ENCODE results near the gene ADAMTS6.

DNA sequence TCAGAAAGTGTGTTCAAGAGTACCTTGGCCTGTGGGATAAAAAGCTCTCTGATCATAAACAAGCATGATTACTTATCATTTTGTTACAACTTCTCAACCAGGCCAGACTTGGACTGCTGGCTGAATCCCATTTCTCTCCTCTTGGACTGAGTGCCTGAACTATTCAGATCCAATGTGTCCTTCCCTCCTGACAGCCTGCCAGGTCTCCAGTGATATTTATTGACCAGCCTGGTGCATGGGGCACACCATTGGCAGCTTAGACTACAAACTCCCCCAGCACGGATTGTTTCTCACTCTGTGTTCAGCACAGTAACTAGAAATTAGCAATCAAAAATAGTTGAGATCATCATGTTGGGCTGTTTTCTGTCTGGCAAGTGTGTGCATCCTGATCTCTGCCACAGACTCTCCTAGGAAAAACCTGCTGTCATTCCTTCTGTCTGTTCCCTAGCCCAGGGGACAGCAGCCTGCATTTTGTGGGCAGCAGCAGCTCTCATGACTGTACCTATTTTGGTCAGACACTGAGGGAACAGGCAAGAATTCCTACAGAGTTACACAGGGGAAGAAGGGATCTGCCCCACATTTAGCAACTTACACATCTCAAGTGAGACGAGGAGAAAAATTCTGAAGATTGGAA lies 348.1 kb downstream of the ADAMTS6 start:
- TF ChIP-seq, protein P1, sequence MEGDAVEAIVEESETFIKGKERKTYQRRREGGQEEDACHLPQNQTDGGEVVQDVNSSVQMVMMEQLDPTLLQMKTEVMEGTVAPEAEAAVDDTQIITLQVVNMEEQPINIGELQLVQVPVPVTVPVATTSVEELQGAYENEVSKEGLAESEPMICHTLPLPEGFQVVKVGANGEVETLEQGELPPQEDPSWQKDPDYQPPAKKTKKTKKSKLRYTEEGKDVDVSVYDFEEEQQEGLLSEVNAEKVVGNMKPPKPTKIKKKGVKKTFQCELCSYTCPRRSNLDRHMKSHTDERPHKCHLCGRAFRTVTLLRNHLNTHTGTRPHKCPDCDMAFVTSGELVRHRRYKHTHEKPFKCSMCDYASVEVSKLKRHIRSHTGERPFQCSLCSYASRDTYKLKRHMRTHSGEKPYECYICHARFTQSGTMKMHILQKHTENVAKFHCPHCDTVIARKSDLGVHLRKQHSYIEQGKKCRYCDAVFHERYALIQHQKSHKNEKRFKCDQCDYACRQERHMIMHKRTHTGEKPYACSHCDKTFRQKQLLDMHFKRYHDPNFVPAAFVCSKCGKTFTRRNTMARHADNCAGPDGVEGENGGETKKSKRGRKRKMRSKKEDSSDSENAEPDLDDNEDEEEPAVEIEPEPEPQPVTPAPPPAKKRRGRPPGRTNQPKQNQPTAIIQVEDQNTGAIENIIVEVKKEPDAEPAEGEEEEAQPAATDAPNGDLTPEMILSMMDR (IDR thresholded peaks at IDR 0.05; ENCODE audit: insufficient read depth, low read length, poor library complexity, severe bottlenecking), result no peak
- no peak for TF ChIP-seq EZH2phosphoT487 (conservative IDR thresholded peaks at IDR 0.05; ENCODE audit: low read length)

Measured in SU-DHL-6 (cell line).